MM.1S (cell line): ENCODE results near the gene ZFTA.

Experiments
- DNase-seq: peaks from one replicate; pipeline ENCODE4 v3.0.0-alpha.2; 2015
- H2AFZ ChIP-seq: fragments of 300-600 bp; sonication (generic); 2 replicates; pipeline ENCODE4 v1.6.0; 2016; ENCODE audit warnings: antibody characterized with exemption, low read length
- H3F3A ChIP-seq: fragments of 300-600 bp; sonication (generic); 2 replicates; pipeline ENCODE4 v1.6.1; 2016; ENCODE audit warnings: mild to moderate bottlenecking, antibody characterized with exemption, low read length, moderate library complexity, mixed read lengths; ENCODE audit not compliant: insufficient read depth
- H3K27ac ChIP-seq: fragments of 300-600 bp; sonication (generic); 2 replicates; pipeline ENCODE4 v1.5.1; 2016; ENCODE audit warnings: mild to moderate bottlenecking, low read length
- H3K27me3 ChIP-seq: fragments of 300-600 bp; sonication (generic); replicated peaks from 2 replicates; pipeline ENCODE4 v1.6.0; 2016; ENCODE audit warnings: low read length; ENCODE audit not compliant: insufficient read depth
- H3K36me3 ChIP-seq: fragments of 300-600 bp; sonication (generic); replicated peaks from 2 replicates; pipeline ENCODE4 v1.6.1; 2016; ENCODE audit warnings: mild to moderate bottlenecking, low read length, mixed read lengths; ENCODE audit not compliant: insufficient read depth
- H3K4me1 ChIP-seq: fragments of 300-600 bp; sonication (generic); 2 replicates; pipeline ENCODE4 v1.6.1; 2016; ENCODE audit warnings: low read length, mixed read lengths
- H3K4me2 ChIP-seq: fragments of 300-600 bp; sonication (generic); 2 replicates; pipeline ENCODE4 v1.6.0; 2016; ENCODE audit warnings: low read depth, low read length
- H3K4me3 ChIP-seq: fragments of 300-600 bp; sonication (generic); 2 replicates; pipeline ENCODE4 v1.5.1; 2016; ENCODE audit warnings: low read length, mixed read lengths
- H3K79me2 ChIP-seq: fragments of 300-600 bp; sonication (generic); 2 replicates; pipeline ENCODE4 v1.6.1; 2016; ENCODE audit warnings: mixed run types, low read length, mixed read lengths
- H3K9ac ChIP-seq: fragments of 300-600 bp; sonication (generic); 2 replicates; pipeline ENCODE4 v1.6.1; 2016; ENCODE audit warnings: low read length, mixed read lengths
- H3K9me2 ChIP-seq: fragments of 300-600 bp; sonication (generic); replicated peaks from 2 replicates; pipeline ENCODE4 v1.6.1; 2016; ENCODE audit warnings: mild to moderate bottlenecking, low read length, mixed read lengths; ENCODE audit not compliant: insufficient read depth
- H3K9me3 ChIP-seq: fragments of 300-600 bp; sonication (generic); replicated peaks from 2 replicates; pipeline ENCODE4 v1.6.1; 2016; ENCODE audit warnings: mild to moderate bottlenecking, low read length, mixed read lengths; ENCODE audit not compliant: insufficient read depth
- H4K20me1 ChIP-seq: fragments of 300-600 bp; sonication (generic); 2 replicates; pipeline ENCODE4 v1.6.1; 2016; ENCODE audit warnings: mild to moderate bottlenecking, low read length, moderate library complexity, mixed read lengths; ENCODE audit not compliant: insufficient read depth
- EZH2 ChIP-seq: fragments of 300-600 bp; sonication (generic); optimal IDR thresholded peaks from 2 replicates; pipeline ENCODE3; 2017; ENCODE audit warnings: low read depth, mild to moderate bottlenecking, antibody characterized with exemption, low read length, mixed read lengths
- EZH2phosphoT487 ChIP-seq: fragments of 300-600 bp; sonication (generic); IDR thresholded peaks from 2 replicates; pipeline ENCODE4 v1.6.1; 2018; ENCODE audit warnings: antibody characterized with exemption, low read length
- TF ChIP-seq, protein P1 (sequence below): fragments of 300-600 bp; sonication (generic); IDR thresholded peaks from 2 replicates; pipeline ENCODE4 v1.5.1; 2016; ENCODE audit warnings: antibody characterized with exemption, low read length, mixed read lengths

Gene ZFTA

DNA sequence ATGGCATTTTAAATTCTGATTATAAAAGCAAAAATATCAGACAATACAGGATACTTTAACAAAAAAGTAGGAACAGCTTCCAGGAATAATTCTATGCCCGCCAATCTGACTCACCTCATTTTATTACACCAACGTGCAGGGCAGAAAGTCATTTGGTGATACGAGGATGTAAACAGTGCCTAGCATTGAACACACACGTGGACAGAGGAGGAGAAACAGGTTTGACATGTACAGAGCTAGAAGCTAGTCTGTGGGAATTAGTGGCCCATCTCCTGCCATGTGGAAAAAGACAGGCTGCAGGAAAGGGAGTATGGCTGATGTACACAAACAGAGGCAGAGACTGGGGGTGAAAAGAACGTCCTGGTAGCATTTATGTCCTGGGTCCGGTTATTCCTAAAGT is 35.7 kb upstream of the ZFTA start:
- Histone ChIP-seq H3K9ac (no peak overlapping the region), H3K9me3 (no peaks in the 10 kb centered on the region), H3K4me2 (no peak overlapping the region), H3K4me1 (no peaks in the 10 kb centered on the region), H4K20me1 (no peaks in the 10 kb centered on the region), H3F3A (no peaks in the 10 kb centered on the region), H3K4me3 (no peak overlapping the region), H3K27ac (no peak overlapping the region), H3K79me2 (no peaks in the 10 kb centered on the region), H3K36me3 (no peaks in the 10 kb centered on the region), H3K9me2 (no peaks in the 10 kb centered on the region), H3K27me3 (no peaks in the 10 kb centered on the region), H2AFZ (no peak overlapping the region)
- no peak for DNase-seq
- no peak for TF ChIP-seq EZH2
- no peak for TF ChIP-seq EZH2phosphoT487
- TF ChIP-seq, protein P1, sequence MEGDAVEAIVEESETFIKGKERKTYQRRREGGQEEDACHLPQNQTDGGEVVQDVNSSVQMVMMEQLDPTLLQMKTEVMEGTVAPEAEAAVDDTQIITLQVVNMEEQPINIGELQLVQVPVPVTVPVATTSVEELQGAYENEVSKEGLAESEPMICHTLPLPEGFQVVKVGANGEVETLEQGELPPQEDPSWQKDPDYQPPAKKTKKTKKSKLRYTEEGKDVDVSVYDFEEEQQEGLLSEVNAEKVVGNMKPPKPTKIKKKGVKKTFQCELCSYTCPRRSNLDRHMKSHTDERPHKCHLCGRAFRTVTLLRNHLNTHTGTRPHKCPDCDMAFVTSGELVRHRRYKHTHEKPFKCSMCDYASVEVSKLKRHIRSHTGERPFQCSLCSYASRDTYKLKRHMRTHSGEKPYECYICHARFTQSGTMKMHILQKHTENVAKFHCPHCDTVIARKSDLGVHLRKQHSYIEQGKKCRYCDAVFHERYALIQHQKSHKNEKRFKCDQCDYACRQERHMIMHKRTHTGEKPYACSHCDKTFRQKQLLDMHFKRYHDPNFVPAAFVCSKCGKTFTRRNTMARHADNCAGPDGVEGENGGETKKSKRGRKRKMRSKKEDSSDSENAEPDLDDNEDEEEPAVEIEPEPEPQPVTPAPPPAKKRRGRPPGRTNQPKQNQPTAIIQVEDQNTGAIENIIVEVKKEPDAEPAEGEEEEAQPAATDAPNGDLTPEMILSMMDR: no peak

DNA sequence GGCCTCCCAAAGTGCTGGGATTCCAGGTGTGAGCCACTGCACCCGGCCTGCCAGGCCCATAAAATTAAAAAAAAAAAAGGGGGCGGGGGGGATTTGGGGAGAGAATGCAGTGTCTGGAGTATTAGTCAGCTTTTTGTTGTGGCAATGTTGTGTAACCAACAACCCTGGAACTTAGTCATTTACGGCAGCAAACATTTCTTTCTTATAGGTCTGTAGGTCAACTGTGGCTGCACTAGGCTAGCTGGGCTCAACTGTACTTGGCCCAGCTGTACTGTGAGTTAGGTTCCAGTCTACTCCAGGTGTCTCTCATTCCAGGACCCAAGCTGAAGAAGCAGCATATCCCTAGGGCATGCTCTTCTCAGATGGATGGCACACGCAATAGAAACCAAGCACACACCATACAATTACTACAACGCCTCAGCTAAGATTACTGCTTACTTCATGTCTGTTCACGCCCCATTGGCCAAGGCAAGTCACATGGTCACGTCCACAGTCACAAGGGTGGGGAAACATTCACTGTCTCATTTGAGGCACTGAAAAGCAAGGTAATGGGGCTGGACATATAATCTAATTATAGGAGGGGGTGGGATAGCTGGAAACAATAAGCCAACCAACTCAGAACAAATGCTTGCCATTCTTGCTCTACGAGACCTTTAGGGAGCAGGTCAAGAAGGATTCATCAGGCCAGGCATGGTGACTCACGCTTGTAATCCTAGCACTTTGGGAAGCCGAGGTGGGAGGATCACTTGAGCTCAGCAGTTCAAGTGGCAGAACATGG is 34.3 kb upstream of the ZFTA start:
- no peak overlapping the region for H3K27ac ChIP-seq
- H3K79me2 ChIP-seq: no peaks in the 10 kb centered on the region
- H3K9me2 ChIP-seq: no peaks in the 10 kb centered on the region
- no peaks in the 10 kb centered on the region for H3K4me1 ChIP-seq
- H3K27me3 ChIP-seq: no peaks in the 10 kb centered on the region
- no peak for DNase-seq
- H2AFZ ChIP-seq: no peak overlapping the region
- no peak overlapping the region for H3K9ac ChIP-seq
- H3F3A ChIP-seq: no peaks in the 10 kb centered on the region
- no peaks in the 10 kb centered on the region for H3K9me3 ChIP-seq
- TF ChIP-seq EZH2 (no peak), EZH2phosphoT487 (no peak)
- TF ChIP-seq, protein P1: no peak
- no peak overlapping the region for H3K4me2 ChIP-seq
- H3K36me3 ChIP-seq: no peaks in the 10 kb centered on the region
- H3K4me3 ChIP-seq: no peak overlapping the region
- no peaks in the 10 kb centered on the region for H4K20me1 ChIP-seq

DNA sequence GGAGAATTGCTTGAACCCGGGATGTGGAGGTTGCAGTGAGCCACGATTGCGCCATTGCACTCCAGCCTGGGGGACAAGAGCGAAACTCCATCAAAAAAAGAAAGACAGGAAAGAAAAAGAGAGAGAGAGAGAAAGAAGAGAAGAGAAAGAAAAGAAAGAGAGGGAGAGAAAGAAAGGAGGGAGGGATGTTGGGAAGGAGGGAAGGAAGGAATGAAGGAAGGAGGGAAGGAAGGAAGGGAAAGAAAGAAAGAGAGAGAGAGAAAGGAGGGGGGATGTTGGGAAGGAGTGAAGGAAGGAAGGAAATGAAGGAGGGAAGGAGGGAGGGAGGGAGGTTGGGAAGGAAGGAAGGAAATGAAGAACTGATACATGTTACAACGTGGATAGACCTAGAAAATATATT is 32.3 kb upstream of the ZFTA start:
- no peak for TF ChIP-seq EZH2
- TF ChIP-seq EZH2phosphoT487: no peak
- TF ChIP-seq, protein P1: no peak
- no peaks in the 10 kb centered on the region for H3K9me3 ChIP-seq
- no peaks in the 10 kb centered on the region for H3K79me2 ChIP-seq
- H3K9ac ChIP-seq: no peak overlapping the region
- no peaks in the 10 kb centered on the region for H3K4me1 ChIP-seq
- H2AFZ ChIP-seq: no peak overlapping the region
- H3K27me3 ChIP-seq: no peaks in the 10 kb centered on the region
- no peak for DNase-seq
- no peak overlapping the region for H3K4me3 ChIP-seq
- H3K9me2 ChIP-seq: no peaks in the 10 kb centered on the region
- H3K36me3 ChIP-seq: no peaks in the 10 kb centered on the region
- no peaks in the 10 kb centered on the region for H3F3A ChIP-seq
- H3K27ac ChIP-seq: no peak overlapping the region
- no peak overlapping the region for H3K4me2 ChIP-seq
- no peaks in the 10 kb centered on the region for H4K20me1 ChIP-seq
